Activated T-cell treated with anti-CD3 and anti-CD28 coated beads for 1 hour (primary cell): ENCODE data around the gene ABTB1.

ENCODE experiments used
- DNase-seq: peaks from one replicate; pipeline ENCODE4 v3.0.0-alpha.2; 2020; ENCODE audit warnings: low read depth

The ABTB1 gene

DNA sequence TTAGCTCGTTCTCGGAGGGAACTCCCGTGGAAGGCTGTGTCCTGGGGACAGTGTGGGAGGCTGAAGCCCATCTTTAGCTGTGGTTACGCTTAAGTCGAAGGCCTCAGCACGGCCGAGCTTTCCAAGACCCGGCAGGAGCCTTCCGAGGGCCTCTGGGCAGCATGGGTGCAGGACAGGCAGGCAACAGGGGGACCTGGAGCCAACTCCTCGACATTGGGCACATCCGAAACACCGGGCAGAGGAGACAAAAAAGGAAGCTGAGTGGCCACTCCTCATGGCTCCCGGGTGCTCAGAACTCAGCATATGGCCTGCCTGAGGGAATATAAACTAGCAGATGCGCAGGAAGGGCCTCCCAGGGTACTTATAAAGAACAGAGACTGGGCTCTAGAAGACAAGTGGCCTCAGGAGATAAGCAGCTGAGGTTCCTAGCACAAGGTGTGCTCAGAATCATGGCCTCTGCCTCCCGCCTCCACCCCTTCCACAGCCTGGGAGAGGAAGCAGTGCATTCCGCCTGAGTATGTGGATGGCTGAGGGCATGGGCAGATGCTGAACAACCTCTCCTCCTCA, 34.1 kb downstream of the ABTB1 start:
- DNase-seq = no peak

GRCh38 chr3:127707851-127708411, 35.2 kb downstream of the ABTB1 start:
- DNase-seq = no peak

DNA sequence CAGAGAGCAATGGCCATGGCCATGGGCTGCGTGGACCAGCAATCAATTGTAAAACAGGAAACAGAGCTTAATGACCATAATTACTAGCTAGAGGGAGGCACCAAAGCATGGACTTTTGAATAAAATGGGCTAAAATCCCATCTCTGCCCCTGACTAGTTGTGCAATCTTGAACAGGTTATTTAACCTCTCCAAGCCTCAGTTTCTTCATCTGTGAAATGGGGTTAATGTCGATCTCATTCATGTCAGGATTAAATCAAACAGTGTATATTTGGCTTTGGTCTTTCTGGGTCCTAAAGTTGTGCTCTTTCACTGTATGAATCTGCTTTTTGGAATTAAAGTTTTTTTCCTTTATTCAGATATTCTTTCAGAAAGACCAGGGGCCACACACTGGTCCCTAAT, 36.1 kb downstream of the ABTB1 start:
- DNase-seq = no peak

- DNase-seq = no peak
These were observed 36.7 kb downstream of the ABTB1 start for GRCh38 chr3:127709320-127710060.

GRCh38 chr3:127710155-127710941, 37.6 kb downstream of the ABTB1 start:
- no peak for DNase-seq

GRCh38 chr3:127711021-127711695, 38.4 kb downstream of the ABTB1 start:
- DNase-seq = no peak

GRCh38 chr3:127711896-127712295, 39.1 kb downstream of the ABTB1 start:
- no peak for DNase-seq

- DNase-seq = no peak
These were observed 39.7 kb downstream of the ABTB1 start for GRCh38 chr3:127712461-127712860.

DNA sequence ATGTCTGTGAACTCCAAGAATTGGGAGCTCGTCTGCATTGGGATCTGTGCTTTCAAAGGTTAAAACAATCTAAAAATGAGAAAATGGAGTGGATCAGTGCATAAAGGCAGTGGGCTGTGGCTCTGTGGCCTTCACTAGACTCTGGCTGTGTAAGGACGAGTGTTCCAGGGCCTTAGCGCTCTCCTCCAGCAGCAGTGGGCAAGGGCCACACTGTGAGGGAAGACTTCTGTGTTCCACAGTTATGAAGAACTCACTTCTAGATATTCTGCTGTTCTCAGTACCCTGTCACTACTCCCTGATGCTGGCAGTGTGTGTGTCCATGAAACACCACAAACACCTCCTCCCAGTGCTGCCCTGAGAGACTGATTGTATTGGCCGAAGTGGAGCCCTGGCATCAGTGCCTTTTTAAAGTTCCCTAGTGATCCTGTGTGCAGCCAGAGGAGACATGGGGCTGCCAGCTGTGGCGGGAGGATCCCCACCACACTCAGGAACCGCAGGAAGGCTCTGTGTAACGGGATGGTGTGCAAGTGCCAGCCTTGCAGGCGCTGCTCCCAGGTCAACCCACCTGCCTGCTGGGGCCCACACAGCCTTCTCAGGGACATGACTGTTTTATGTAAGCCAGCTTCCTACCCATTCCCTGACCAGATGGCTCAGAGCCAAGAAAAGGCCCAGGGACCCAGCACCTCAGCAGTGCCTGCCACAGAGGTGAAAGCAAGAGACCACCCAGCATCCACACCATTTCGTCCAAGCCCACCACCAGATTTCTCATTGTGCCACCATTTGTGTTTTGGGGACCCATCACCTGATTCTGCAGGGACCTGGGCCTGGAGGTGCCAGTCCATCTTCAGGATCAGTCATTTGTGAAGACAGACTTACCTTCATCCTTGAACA, 40.4 kb downstream of the ABTB1 start:
- DNase-seq = no peak

DNA sequence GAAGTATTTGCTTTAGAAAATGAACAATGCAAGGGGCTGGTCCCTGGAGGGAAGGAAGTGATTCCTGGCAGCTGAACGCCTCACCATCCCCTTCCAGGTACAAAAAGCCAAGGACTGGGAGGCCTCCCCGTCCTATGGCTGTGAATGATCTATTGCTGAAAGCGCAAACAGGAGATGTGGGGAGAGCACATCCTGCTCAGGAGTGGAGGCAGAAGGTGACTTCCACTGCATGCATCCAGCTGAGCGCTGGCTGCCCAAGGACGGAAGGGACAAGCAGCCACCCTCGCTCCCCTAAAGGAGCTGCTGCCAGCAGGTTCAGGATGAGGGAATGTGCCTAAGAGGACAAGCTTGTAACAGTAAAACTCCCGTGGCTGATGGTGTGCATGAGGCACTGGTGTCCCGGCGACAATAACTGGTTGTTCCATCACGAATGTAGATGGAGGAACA, 41.4 kb downstream of the ABTB1 start:
- DNase-seq = no peak

- no peak for DNase-seq
These were observed 42.1 kb downstream of the ABTB1 start for GRCh38 chr3:127714866-127715265.

DNA sequence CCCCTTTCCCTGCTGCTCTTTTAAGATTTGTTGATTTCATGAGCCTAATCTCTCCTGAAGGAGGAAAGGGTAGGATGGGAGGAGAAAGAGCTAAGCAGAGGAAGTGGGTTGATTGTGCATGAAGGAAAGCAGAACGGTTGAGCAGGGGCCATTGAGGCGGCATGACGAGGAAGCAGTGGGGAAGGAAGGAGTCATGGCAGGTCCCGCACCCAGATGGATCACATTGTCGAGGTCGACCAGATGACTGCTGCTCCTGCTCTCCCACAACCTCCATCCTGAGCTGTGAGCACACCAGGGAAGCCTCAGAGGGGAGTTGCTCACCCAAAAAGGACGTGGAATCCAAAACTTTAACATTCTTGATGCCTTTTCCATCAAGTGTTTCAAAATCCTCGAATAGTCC, 42.8 kb downstream of the ABTB1 start:
- DNase-seq = no peak

DNA sequence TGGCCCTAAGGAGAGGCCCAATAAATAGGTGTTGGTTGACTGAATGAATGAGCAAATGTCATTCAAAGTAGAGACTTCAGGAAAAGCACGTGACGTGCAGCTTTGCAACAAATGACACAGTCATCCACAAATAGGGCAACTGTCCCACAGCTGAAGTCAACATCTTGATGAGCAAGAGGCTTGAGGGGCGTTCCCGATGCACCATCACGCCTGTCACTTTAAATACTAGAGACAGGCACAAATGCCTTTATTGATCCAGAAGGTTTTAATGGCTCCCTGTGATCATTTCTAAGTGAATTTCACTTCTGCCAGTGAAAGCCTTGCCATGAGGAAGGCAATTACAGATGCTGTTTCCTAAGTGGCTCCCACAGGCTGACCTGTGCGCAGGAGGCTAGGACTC, 43.6 kb downstream of the ABTB1 start:
- DNase-seq = no peak

- DNase-seq = no peak
These were observed 44.8 kb downstream of the ABTB1 start for GRCh38 chr3:127717357-127718244.

GRCh38 chr3:127718245-127718915, 45.6 kb downstream of the ABTB1 start:
- no peak for DNase-seq

GRCh38 chr3:127718916-127719290, 46.2 kb downstream of the ABTB1 start:
- DNase-seq = no peak

DNA sequence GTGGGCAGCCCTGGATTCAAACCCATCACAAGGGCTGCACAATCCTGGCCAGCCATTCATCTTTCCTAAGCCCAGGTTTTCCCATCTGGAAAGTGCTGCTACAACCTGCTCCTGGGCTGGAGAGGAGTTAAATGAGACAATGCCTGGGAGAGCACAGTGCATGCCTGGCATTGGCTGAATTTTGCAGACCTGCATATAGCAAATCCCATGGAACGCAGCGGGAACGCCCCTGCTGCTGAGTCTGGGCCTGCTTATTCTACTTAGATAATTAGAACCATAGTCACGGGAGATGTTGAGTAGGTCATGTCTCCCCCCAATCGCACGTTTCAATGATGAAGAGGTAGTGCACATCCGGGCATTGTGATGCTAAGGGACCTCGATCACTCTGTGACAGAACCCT, 46.6 kb downstream of the ABTB1 start:
- no peak for DNase-seq

DNA sequence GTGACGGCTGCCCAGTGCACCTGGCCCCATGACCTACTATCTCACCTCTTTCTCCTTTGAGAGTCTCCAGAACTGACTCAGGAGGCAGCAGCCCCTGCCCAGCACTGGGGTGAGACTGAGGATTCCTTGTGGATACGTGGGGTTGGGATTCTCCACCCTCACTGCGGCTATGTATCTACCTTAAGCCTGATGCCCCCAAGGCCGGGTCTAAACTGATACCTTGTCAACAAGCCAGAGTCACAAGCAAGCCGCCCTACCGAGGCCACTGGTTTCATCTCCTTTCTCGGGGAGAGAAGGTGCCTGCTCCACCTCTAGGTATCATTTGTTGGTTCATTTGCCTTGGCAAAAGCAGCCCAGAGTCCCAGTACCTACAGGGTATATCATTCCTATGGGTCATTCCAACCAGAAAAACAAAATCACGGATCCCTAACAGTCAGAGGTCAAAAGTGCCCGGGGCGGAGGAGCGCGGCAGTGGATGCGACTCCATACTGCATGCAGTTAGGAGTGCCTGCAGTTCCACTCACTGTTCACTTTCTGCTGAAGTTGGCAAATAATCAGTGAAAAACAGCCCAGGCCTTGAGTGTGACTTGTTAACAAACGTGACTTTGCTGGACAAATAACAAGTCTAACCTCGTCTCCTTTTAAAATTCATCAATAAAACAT, 47.5 kb downstream of the ABTB1 start:
- no peak for DNase-seq
